ELR (cell line): Measurements from ENCODE around the gene BTBD16.

Experiments used
- DNase-seq: peaks from one replicate; pipeline ENCODE4 v3.0.0-alpha.2; 2015; ENCODE audit warnings: low read depth

The BTBD16 gene

DNA sequence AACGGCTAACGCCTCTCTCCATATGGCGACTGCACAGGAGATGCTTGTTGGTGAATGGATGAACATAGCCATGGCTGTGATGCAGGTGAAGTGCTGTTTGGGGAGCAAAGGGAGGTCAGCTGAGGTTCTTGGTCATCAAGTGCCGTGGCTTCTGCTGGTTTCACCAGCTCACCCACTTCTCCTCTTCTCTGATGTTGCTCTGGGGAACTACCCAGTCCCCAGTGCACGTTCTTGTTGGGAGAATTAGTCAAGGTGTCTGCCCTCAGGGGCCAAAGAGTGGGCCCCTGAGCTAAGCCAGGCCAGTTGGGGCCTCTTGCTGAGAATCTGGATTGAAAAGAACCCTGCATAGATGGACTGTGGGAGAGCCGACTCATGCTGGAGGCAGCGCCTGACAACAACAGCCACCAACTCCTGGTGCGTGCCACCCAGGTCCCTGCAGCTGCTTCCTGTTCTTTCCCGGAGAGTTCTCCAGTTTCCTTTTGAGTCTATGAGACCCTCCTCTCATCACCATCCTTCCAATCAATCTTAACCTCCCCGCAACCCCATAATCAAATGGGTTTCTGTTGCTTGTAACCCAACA, 3.0 kb downstream of the BTBD16 start:
- DNase-seq: no peak

DNA sequence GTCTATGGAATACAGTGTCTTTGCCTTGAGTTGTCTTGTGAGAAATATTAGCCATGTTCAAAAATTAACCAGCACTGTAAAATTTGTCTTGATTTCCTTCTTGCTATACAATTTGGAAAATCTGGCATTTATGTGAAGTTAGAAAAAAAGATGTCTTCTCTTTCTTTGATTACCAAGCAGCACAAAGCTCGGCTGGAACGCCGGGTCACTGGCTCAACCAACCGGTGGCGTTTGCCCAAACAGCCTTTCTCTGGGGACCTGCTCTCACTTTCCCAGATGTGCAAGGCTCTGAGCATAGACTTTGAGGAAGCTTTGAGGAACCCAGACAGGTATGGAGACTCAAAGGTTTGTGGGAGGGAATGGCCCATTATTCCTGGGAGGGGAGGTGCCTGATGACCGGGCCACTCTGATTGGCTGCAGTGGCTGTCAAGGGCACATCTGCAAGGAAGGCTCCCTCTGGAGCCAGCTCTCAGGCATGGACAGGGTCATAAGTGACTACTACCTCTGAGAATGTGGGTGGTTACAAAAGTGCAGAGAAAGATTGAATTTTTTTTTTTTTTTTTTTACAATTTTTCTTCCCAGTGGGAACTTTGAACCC, 5.6 kb downstream of the BTBD16 start:
- DNase-seq: peak; percentile 81

DNA sequence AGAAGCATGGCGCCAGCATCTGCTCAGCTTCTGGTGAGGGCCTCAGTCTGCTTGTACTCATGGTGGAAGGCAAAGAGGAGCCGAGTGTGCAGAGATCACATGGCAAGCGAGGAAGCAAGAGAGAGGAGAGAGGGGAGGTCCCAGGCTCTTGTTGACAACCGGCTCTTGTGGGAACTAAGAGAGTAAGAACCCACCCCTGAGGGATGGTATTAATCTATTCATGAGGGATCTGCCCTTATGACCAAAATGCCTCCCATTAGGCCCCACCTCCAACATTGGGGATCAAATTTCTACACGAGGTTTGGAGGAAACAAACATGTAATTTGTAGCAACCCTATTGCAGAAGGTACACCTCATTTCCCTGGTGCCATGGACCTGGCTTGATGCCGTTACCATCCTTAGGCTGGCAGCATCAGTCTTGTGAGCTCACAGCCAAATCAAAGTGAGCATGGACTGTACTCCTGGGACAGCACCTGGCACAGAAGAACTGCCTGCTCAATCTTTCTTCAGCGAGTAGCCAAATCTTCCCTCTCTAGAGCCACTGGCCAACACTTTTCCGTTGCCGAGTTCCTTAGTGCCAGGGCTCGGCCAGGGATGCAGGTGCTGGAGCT, 6.5 kb downstream of the BTBD16 start:
- no peak for DNase-seq

DNA sequence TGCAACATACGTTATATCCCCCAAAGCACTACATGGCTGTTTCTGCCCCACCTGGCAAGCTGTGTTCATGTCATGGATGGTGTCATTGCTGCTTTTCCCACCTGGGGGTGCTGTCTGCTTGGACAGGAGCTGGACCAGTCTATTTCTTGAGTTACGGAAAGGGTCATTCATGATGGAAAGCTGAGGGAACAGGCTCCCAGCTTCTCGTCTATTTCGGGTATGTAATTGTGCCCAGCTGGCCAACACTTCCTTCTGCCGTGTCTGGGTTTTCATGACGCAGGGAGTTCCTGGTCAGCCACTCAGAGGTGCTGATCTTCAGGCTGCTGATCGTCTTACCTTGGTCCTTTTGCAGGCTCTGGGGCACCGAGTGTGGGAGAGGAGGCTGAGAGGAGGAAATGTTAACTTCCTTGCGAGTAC, 8.6 kb downstream of the BTBD16 start:
- peak; percentile 52 for DNase-seq

DNA sequence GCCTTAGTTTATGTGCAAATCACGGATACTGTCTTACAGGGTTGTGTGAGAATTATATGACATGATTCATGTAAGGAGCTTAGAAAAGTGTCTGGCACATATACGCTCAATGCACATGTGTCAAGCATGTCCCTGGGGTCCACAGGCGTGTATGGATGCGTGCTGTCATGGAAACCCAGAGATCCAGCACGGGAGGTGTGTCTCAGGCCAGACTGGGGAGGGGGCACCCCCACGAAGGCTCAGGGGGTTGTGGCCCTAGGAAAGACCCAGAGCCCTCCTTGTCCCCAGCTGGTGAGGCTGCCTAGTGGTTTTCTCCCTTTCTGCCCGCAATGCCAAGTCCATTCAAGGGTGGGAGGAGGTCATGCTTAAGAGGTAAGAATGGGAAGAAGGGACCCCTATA, 9.1 kb downstream of the BTBD16 start:
- DNase-seq: no peak

DNA sequence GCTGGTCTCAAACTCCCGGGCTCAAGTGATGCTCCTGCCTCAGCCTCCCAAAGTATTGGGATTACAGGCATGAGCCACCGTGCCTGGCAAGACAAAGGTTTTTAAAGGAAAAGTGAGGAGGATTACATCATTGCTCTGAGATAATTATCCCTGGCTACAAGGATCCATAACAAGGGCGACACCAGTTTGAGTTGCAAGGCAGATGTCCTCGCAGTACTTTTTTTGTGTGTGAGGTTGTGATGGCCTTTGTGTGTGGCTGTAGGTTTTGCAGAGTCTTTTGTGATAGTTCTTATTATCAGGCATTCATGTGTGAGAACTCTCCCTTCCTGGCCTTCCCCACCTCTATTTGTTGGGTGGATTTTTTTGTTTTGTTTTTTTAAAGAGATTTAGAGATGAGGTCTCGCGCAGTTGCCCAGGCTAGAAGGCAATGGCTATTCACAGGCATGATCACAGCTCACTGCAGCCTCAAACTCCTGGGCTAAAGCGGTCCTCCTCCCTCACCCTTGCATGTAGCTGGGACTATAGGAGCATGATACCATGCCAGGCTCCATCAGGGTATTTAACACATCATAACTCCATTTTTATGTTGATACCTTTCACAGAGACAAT, 10.0 kb downstream of the BTBD16 start:
- DNase-seq: no peak

DNA sequence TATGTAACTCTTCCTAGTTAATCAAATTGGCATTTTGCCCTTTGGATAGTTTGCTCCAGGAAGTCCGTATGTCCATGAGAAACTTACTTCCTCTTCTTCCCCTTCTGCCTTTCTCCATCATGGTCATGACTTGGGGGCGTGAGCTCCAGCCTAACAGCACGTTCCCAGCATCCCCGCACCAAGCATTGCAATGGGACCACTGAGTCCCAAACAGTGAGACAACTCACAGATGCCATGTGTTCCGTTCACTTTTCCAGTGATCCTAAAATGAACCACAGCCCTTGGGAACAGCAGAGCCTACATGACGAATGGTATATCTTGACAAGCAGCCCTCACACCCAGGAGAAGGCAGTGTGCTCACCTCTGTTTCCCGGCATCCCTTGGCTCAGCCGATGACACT, 10.7 kb downstream of the BTBD16 start:
- no peak for DNase-seq

DNA sequence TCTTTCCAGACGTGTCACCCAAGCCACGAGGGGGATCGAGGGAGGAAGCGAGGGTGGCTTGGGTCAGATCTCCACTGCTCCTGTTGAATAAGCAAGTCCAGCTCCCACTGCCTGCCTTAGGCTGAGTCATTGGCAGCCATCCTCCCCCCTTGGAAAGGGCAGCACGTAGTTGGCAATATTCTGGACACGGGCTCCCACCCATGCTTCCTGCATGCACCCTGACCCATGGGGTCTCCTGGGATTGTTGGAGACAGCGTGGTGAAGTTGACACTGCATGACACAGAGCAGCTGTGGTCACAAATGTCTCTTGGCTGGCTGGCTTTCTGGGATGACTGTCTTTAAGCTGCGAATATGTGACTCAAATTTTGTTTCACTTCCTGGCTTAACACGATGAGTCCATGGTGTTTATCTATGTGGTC, 11.2 kb downstream of the BTBD16 start:
- DNase-seq: peak; percentile 66

DNA sequence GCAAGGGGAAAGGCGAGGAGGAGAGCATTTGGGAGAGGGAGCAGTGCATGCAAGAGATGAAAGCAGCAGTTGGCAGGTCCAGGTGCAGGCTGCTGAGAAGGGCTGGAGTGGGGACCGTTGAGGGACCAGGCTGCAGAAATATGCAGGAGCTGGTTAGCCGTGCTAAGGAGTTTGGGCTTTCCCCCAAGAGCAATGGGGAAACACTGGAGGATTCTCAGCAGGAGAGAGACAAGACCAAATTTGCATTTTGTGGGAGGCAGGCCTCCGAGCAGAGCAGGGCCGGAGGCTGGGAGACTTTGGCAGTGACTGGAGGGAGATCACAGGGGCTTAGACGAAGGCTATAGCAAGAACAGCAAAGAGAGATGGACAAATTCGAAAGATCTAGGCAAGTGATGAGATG, 11.8 kb downstream of the BTBD16 start:
- DNase-seq: no peak

DNA sequence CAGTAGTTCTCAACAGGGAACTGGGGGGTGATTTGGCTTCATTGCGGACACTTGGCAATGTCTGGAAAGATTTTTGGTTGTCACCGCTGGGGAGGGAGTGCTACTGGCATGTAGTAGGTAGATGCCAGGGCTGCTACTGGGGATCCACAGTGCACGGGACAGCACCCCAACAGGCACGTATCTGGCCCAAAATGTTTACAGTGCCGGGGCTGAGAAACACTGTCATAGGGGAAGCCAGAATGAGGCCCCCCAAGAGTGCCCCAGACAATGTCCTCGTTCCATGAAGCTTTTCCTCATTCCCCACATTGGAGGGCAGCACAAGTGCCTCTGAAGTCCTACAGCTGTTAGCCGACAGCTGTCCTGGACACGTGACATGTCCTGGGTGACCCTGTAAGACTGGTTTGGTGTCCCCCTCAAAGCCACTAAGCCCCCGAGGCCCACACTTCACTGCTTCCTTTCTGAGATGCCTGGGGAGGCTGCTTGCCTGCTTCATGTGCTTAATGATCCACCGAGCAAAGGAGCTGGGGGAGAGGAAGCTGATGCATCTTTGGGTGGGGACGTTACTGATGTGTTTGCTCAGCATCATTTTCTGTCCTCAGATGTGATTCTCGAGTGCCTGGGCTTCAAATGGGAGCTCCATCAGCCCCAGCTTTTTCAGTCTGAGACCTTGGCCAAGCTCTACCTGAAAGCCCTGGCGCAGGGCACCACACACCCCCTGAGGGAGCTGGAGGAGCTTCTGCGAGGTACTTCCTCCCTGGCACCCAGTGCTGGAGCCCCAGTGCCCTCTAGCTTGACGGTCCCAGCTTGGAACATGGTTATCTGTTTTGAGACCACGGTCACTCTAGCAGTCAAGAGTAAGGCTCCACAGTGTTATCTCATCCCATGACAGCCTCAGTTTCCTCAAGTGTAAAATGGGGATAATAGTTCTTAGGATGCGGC, 14.7 kb downstream of the BTBD16 start:
- no peak for DNase-seq

DNA sequence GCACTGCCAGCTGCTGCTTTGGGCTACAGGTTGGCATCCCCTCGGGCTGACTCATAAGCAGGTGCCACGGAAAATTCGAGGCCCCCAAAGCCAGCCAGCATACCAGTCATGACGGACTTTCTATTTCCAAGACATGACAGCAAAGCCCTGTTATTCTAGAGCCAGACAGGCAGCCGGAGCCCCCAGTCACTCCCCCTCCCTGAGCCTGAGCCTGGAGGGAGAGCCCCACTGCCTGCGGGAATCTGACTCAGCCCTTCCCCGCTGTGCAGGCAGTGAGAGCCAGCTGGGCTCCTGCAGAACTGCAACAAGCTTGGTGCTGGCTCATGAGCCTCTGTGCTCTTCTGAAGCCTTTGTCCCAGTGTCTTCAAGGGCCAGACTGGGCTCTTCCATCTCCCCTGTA, 15.8 kb downstream of the BTBD16 start:
- DNase-seq: peak; percentile 86

DNA sequence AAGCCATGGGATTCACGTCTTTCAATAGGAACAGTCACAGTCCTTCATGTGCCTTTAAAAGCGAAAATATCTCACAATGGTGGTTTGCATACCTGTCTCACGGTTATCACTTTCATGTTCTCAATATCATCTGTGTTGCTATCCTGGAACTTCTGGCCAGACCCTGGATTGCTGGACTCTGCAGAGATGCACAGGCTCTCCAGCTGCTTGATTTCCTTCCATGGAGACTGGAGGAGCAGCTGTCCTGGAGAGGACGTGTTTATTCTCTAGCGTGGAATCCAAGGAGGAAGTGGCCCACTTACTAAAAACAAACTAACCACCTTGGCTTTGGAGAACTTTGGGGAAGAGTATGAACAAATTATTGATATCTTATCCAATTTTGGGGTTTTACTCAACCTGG, 16.5 kb downstream of the BTBD16 start:
- no peak for DNase-seq

DNA sequence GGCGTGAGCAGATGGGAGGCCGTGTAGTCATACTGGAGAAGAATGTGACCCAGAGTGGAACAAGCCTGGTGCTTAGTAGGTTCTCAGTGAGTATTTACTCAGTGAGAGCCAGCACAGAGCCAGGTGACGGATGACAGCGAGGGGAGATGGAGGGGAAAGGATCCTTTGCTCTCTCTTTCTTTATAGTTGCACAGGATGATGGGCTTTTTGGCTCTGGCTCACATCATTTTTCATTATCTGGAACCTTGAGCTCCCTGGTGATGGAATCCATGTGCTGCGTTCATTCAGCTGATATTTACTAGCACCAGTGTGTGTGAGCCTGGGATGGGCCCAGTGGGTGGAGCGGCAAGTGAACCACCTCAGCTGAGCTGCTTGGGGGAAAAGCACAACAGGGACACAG, 17.2 kb downstream of the BTBD16 start:
- no peak for DNase-seq

DNA sequence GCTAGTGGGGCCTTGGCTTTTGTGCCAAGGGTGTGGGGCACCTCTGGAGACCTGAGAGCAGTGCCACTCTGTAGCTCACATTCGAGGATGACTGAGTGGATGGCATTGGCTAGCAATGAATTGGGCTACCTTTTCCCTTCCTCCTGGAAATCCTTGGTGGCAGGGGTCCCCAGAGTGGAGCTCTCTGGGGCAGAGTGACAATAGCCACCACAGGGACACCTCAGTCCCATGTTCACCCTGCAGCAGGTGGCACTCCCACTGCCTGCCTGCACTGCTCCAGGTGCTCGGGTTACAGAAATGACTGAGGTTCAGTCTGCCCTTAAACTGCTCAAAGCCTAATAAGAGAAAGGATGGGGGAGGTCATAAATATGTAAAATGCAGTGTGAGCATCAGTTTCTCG, 17.8 kb downstream of the BTBD16 start:
- no peak for DNase-seq

DNA sequence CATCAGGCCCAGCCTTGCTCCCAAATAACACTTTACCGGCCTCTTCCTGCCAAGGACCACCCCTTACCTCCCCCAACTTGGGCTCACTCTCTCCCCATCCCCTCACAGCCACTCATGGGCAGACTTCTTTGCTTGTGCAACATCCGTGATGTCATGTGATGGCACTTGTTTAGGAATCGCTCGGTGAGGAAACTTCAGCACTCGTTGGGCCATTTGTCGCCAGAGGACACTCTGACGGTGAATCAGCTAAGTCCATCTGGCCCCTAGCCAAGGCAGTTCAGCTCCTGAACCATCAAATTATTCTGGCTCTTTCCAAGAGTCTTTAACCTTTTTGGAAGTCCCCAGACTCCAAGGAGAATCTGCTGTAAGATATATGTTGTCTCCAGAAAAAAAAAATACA, 19.2 kb downstream of the BTBD16 start:
- DNase-seq: no peak

DNA sequence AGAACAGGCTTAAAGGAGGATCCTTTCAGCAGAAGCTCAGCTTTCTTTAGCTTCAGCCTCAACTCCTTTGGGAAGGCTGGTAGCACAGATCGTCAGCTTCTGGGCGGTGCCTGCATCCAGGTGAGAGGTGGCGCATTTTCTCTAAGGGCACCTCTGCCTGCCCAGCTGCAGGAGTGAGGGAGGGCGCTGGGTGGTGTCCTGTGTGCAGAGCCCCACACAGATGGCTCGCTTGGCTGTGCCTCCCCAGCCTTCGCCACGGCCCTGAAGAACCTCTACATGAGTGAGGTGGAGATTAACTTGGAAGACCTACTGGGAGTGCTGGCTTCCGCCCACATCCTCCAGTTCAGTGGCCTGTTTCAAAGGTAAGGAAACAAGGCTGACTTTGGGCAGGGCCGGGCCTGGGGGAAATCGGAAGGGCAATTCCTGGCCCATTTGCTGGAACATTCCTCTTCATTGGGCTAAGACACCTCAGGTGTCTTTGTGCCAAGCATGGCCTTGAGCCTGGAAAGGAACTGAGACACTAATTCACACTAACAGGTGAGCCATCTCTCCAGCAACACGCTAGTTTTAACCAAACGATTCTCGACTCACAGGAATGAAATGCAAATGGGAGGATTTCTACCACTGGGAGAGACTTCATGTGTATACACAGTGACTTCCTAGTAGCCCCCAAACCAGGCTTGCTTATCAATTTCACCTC, 19.9 kb downstream of the BTBD16 start:
- no peak for DNase-seq

DNA sequence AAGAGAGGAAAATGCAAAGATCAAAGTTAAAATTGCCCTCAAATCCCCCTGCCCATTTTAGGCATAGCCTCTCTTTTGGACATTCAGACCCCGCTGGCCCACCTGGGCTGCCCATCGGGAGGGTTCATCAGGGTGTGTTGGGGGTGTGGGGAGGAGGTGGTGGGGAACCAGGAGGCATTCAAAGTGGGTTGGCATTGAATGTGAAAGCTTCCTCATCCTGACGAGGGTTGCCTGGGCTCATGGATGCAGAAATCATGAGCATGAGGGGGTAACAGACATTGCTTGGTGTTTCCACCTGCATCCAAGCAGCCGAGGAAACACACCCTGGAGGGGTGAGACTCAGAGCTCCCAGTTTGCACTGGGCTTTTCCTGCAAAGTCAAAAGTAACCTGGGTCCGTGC, 20.6 kb downstream of the BTBD16 start:
- no peak for DNase-seq

DNA sequence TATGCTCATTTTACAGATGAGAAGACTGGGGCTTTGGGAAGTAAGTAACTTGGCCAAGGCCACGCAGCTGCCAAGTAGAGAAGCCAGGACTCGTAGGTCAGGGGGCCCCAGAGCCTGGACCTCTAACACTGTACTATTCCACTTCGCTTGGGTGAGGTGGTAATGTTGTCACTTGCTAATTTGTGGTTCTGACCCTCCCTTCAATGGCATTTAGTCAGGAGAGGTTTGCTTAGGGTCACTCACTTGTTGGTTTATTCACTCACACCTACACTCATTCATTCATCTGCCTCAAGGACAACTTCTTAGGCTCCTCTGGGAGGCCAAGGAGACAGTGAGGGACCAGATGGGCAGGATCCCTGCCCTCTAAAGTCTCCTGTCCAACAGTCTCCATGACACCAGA, 21.3 kb downstream of the BTBD16 start:
- no peak for DNase-seq

DNA sequence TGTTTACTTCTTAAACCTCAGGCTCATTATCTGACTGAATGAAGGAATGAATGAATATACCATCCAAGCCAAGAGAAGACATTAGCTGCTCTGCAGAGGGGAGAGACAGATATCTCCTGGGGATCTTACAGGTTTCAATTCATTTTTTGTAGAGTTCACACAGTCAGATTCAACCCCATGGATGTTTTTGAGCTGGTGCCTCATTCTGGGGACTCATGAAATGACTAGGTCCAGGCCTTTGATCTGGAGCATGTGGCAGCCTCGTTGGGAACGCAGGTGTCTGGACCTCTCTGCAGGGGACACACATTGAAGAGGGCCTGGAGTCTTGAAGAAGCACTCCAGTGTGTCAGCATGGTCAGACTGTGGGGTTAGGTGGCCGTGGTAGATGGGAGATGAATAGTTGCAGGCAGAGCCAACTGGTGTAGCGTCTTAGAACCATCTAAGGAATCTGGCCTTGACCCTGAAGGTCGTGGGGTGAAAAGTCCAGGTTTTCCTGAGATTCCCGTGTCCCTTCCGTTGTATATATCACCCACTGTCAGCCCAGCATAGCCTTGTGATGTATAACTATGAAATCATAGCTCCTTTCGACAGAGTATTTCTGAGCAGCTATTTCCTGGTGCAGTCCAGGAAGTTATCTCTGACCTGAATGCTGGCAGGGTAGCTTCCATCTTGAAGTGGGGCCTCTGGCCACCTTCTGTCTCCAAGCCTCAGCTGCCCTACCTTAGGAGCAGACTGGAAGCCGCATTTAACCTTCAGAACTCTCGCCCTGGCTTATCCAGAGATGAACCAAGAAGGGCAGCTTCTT, 22.3 kb downstream of the BTBD16 start:
- no peak for DNase-seq

DNA sequence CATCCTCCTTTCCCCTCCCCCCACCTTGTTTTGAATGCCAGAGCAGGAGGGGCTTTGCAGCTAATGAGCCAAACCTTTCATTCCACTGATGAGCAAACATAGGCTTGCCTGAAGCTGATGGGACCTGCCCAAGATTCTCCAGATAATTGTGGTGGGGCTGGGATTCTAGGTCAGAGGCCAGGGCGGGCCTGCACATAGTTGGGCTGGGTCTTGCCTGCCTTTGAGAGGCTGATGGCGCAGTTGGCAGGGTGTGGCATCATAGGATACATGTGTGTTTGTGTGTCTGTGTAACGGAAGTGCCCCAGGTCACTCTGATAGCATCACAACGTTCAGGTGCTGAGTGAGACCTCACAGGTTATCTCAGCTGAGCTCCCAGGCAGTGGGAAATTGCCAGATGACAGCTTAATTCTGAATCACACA, 22.9 kb downstream of the BTBD16 start:
- DNase-seq: no peak
